ENCODE results near the gene PNPO. TPM values are rescaled to one million over a fixed set of nuclear protein-coding genes. Genes with fewer than 3 reads are reported as not detected.

PNPO gene
- total and polyA plus RNA-seq, 8 donors, result 7.6 to 44.2 (median 12.1) TPM; not detected in 1

- WGBS, 5 donors, result 43 to 66% (median 52%) methylated on average over 10 of the region's 10 CpGs
- Histone ChIP-seq H3K4me3 (no peak overlapping the region), H3K27me3 (no peaks in the 10 kb centered on the region), H3K4me1 (peaks cover 58 to 84% (median 74%) of the 10 kb centered on the region in 4 donors), H3K9me3 (no peaks in the 10 kb centered on the region), H3K36me3 (peaks cover 6 to 35% (median 26%) of the 10 kb centered on the region in 4 donors), H3K27ac (peak overlapping the region; percentile 73 to 94 (median 89))
- TF ChIP-seq CTCF (IDR thresholded peaks at IDR 0.05), result no peak
- no peak for TF ChIP-seq EP300 (IDR thresholded peaks at IDR 0.05)
- no peak for TF ChIP-seq POLR2A (IDR thresholded peaks at IDR 0.05)
- no peak for TF ChIP-seq POLR2AphosphoS5 (IDR thresholded peaks at IDR 0.05)
- peak in 1 of 2 donors; percentile 67 for DNase-seq
- intact Hi-C loops (cut with DNase I; ENCODE audit: low total_unique reads), result no loop called here
Observed at GRCh38 chr17:47945529-47946508, 4.4 kb downstream of the PNPO start.

GRCh38 chr17:47946516-47946915 is 5.1 kb downstream of the PNPO start:
- Histone ChIP-seq H3K27ac (peak overlapping the region; percentile 73 to 94 (median 89)), H3K36me3 (peaks cover 6 to 36% (median 29%) of the 10 kb centered on the region in 4 donors), H3K4me1 (peaks cover 61 to 88% (median 76%) of the 10 kb centered on the region in 4 donors), H3K27me3 (no peaks in the 10 kb centered on the region), H3K4me3 (no peak overlapping the region), H3K9me3 (no peaks in the 10 kb centered on the region)
- WGBS, 5 donors, result 86 to 96% (median 87%) methylated on average over 6 of the region's 6 CpGs
- intact Hi-C loops (cut with DNase I; ENCODE audit: low total_unique reads), result no loop called here
- TF ChIP-seq POLR2A (IDR thresholded peaks at IDR 0.05) (no peak), POLR2AphosphoS5 (IDR thresholded peaks at IDR 0.05) (no peak), EP300 (IDR thresholded peaks at IDR 0.05) (no peak), CTCF (IDR thresholded peaks at IDR 0.05) (no peak)
- no peak for DNase-seq

- H3K36me3 ChIP-seq, result peaks cover 6 to 41% (median 30%) of the 10 kb centered on the region in 4 donors
- no peaks in the 10 kb centered on the region for H3K9me3 ChIP-seq
- TF ChIP-seq CTCF (IDR thresholded peaks at IDR 0.05), result peak in 5 of 7 experiments; percentile 55 to 87 (median 73)
- TF ChIP-seq POLR2AphosphoS5 (IDR thresholded peaks at IDR 0.05), result peak in 2 of 3 donors; percentile 57 to 79
- peak in 1 of 4 donors; percentile 20 for TF ChIP-seq POLR2A (IDR thresholded peaks at IDR 0.05)
- no peak for TF ChIP-seq EP300 (IDR thresholded peaks at IDR 0.05)
- peak; percentile 92 to 93 for DNase-seq
- H3K4me3 ChIP-seq, result no peak overlapping the region
- WGBS, 5 donors, result 14 to 26% (median 19%) methylated on average over 2 of the region's 2 CpGs
- H3K4me1 ChIP-seq, result peaks cover 60 to 89% (median 78%) of the 10 kb centered on the region in 4 donors
- H3K27ac ChIP-seq, result peak overlapping the region; percentile 73 to 94 (median 89)
- intact Hi-C loops (cut with DNase I; ENCODE audit: low total_unique reads), result no loop called here
- H3K27me3 ChIP-seq, result no peaks in the 10 kb centered on the region
Observed at GRCh38 chr17:47946929-47947397, 5.6 kb downstream of the PNPO start.

GRCh38 chr17:47948706-47949196 is 7.4 kb downstream of the PNPO start:
- H3K27ac ChIP-seq, result peak overlapping the region; percentile 86 to 94 (median 91)
- H3K36me3 ChIP-seq, result peaks cover 6 to 55% (median 38%) of the 10 kb centered on the region in 4 donors
- 15 to 30% (median 18%) methylated on average over 5 of the region's 5 CpGs for WGBS, 5 donors
- TF ChIP-seq POLR2A (IDR thresholded peaks at IDR 0.05) (peak in 2 of 4 donors; percentile 5 to 26), CTCF (IDR thresholded peaks at IDR 0.05) (no peak), EP300 (IDR thresholded peaks at IDR 0.05) (no peak), POLR2AphosphoS5 (IDR thresholded peaks at IDR 0.05) (peak in 2 of 3 donors; percentile 78 to 88)
- peak overlapping the region in 3 of 4 donors; percentile 26 to 33 (median 31) for H3K4me3 ChIP-seq
- H3K4me1 ChIP-seq, result peaks cover 48 to 93% (median 76%) of the 10 kb centered on the region in 4 donors
- intact Hi-C loops (cut with DNase I; ENCODE audit: low total_unique reads), result no loop called here
- H3K27me3 ChIP-seq, result no peaks in the 10 kb centered on the region
- DNase-seq, result peak in 1 of 2 donors; percentile 84
- no peaks in the 10 kb centered on the region for H3K9me3 ChIP-seq
